Stimulated activated CD4-positive, alpha-beta T cell treated with anti-CD3 and anti-CD28 coated beads, Interleukin-2, amount 100 ng/mL, for 24 hours (primary cell): ENCODE data around the gene MKRN2OS.

Source experiments
- DNase-seq, 2 donors: peaks; one replicate each; pipeline ENCODE4 v3.0.0-alpha.2; 2020

MKRN2OS gene

GRCh38 chr3:12512534-12513118, 32.7 kb downstream of the MKRN2OS start:
- no peak for DNase-seq

GRCh38 chr3:12509466-12509865, 35.8 kb downstream of the MKRN2OS start:
- DNase-seq: no peak

- no peak for DNase-seq
Measured at GRCh38 chr3:12508291-12508700, 37.0 kb downstream of the MKRN2OS start.

- no peak for DNase-seq
Measured at GRCh38 chr3:12507591-12508281, 37.6 kb downstream of the MKRN2OS start.

GRCh38 chr3:12506201-12506709, 39.0 kb downstream of the MKRN2OS start:
- DNase-seq: no peak

- no peak for DNase-seq
Measured at GRCh38 chr3:12503126-12503957, 42.0 kb downstream of the MKRN2OS start.

- no peak for DNase-seq
Measured at GRCh38 chr3:12501360-12502020, 43.8 kb downstream of the MKRN2OS start.

GRCh38 chr3:12499474-12499873, 45.8 kb downstream of the MKRN2OS start:
- no peak for DNase-seq

- no peak for DNase-seq
Measured at GRCh38 chr3:12496453-12496761, 48.9 kb downstream of the MKRN2OS start.

GRCh38 chr3:12495749-12496452, 49.4 kb downstream of the MKRN2OS start:
- no peak for DNase-seq

- DNase-seq: no peak
Measured at GRCh38 chr3:12490547-12490946, 54.8 kb downstream of the MKRN2OS start.

- DNase-seq: no peak
Measured at GRCh38 chr3:12489832-12490231, 55.5 kb downstream of the MKRN2OS start.
